CD4-positive, alpha-beta memory T cell (primary cell): ENCODE data around the gene LCE3A. TPM values are rescaled to one million over a fixed set of nuclear protein-coding genes. Genes with fewer than 3 reads are reported as not detected.
A peak's percentile ranks its signal among the peaks of the same experiment; 100 is the strongest.

Source experiments
- CTCF ChIA-PET: fragments of 350-600 bp; sonication (Branson Sonifier 250); formaldehyde crosslinking; loops from one replicate; lab custom pipeline; 2021; ENCODE audit warnings: inconsistent platforms; ENCODE audit not compliant: partially characterized antibody; lab: Charles Lee
- POLR2A ChIA-PET: fragments of 350-600 bp; sonication (Branson Sonifier 250); formaldehyde crosslinking; loops from one replicate; lab custom pipeline; 2021; ENCODE audit not compliant: partially characterized antibody; lab: Charles Lee
- DNase-seq, 5 donors: peaks; one replicate each; pipeline versions ENCODE4 v3.0.0 to v3.0.0-alpha.2; 2020 to 2022; ENCODE audit warnings: mixed read lengths in 1 of 5
- H3K27ac ChIP-seq: one replicate; pipeline ENCODE4 v1.7.0; 2013; ENCODE audit warnings: low read depth, low read length
- H3K27me3 ChIP-seq: 2 replicates; pipeline ENCODE4 v1.7.0; 2013; ENCODE audit warnings: mild to moderate bottlenecking, low read length, moderate library complexity; ENCODE audit not compliant: insufficient read depth
- H3K36me3 ChIP-seq: 2 replicates; pipeline ENCODE4 v1.7.0; 2013; ENCODE audit warnings: mild to moderate bottlenecking, low read length, moderate library complexity; ENCODE audit not compliant: insufficient read depth
- H3K4me1 ChIP-seq: 2 replicates; pipeline ENCODE4 v1.7.0; 2013; ENCODE audit warnings: mild to moderate bottlenecking, low read length, moderate library complexity; ENCODE audit not compliant: insufficient read depth
- H3K4me3 ChIP-seq, 2 donors: one replicate each; pipeline ENCODE4 v1.7.0; 2013; ENCODE audit warnings: low read length in 2 of 2, mild to moderate bottlenecking in 1 of 2
- H3K9me3 ChIP-seq, 2 donors: one replicate each; pipeline ENCODE4 v1.7.0; 2013; ENCODE audit warnings: low read length in 2 of 2, control low read depth in 1 of 2; ENCODE audit not compliant: control insufficient read depth in 1 of 2
- H3K27ac Mint-ChIP-seq, 7 donors: one replicate each; pipeline ENCODE4 v1.8.0; 2020 to 2021; ENCODE audit warnings: mixed read lengths in 7 of 7, mild to moderate bottlenecking in 6 of 7, inconsistent platforms in 3 of 7, moderate library complexity in 3 of 7
- H3K27me3 Mint-ChIP-seq, 2 donors: one replicate each; pipeline ENCODE4 v1.8.0; 2020 to 2021; ENCODE audit warnings: mixed read lengths in 2 of 2
- H3K36me3 Mint-ChIP-seq, 2 donors: one replicate each; pipeline ENCODE4 v1.8.0; 2020 to 2021; ENCODE audit warnings: mixed read lengths in 2 of 2, inconsistent platforms in 1 of 2, mild to moderate bottlenecking in 1 of 2
- H3K4me1 Mint-ChIP-seq, 4 donors: one replicate each; pipeline ENCODE4 v1.8.0; 2020 to 2021; ENCODE audit warnings: mixed read lengths in 4 of 4, mild to moderate bottlenecking in 1 of 4
- H3K4me3 Mint-ChIP-seq, 8 donors: one replicate each; pipeline ENCODE4 v1.8.0; 2020 to 2021; ENCODE audit warnings: mixed read lengths in 8 of 8, mild to moderate bottlenecking in 7 of 8, moderate library complexity in 6 of 8, inconsistent platforms in 3 of 8
- H3K9me3 Mint-ChIP-seq, 8 donors: one replicate each; pipeline ENCODE4 v1.8.0; 2020 to 2021; ENCODE audit warnings: mixed read lengths in 8 of 8, mild to moderate bottlenecking in 5 of 8, inconsistent platforms in 3 of 8, moderate library complexity in 1 of 8
- intact Hi-C: fragments of 100-400 bp; cut with micrococcal nuclease; formaldehyde crosslinking; loops from one replicate; pipeline ENCODE4 v1.15.1; 2023
- polyA plus RNA-seq, 2 donors: library from polyadenylated mRNA; unstranded; fragments of 300-500 nt; fragmentation: Illumina TruSeq; gene quantifications; one replicate each; pipeline ENCODE4 v1.2.3, GENCODE V29; 2021
- total RNA-seq, 2 experiments: library from RNA; stranded (reverse); gene quantifications; one replicate each; pipeline ENCODE4 v1.2.3, GENCODE V29; 2021

Gene LCE3A
- total and polyA plus RNA-seq, 4 experiments from 2014 or later = not detected

GRCh38 chr1:152623203-152623844 is 421 bp upstream of the LCE3A start:
- no peaks in the 10 kb centered on the region for H3K27me3 ChIP-seq
- H3K9me3 Mint-ChIP-seq = peaks cover 0 to 23% (median 13%) of the 10 kb centered on the region in 8 donors
- peaks cover 0 to 4% (median 0%) of the 10 kb centered on the region in 4 donors for H3K4me1 Mint-ChIP-seq
- no peak overlapping the region for H3K27ac Mint-ChIP-seq
- H3K4me3 ChIP-seq = no peak overlapping the region
- no peak overlapping the region for H3K27ac ChIP-seq
- peaks cover 23 to 30% of the 10 kb centered on the region in 2 donors for H3K27me3 Mint-ChIP-seq
- intact Hi-C loops = no loop called here
- peaks cover 0 to 13% of the 10 kb centered on the region in 2 donors for H3K9me3 ChIP-seq
- CTCF ChIA-PET = no interaction called here
- no peak for DNase-seq
- no peaks in the 10 kb centered on the region for H3K36me3 ChIP-seq
- no peak overlapping the region for H3K4me3 Mint-ChIP-seq
- H3K4me1 ChIP-seq = no peaks in the 10 kb centered on the region
- POLR2A ChIA-PET = no interaction called here
- peaks cover 0 to 8% of the 10 kb centered on the region in 2 donors for H3K36me3 Mint-ChIP-seq

- peaks cover 0 to 5% of the 10 kb centered on the region in 2 donors for H3K36me3 Mint-ChIP-seq
- peaks cover 0 to 14% of the 10 kb centered on the region in 2 donors for H3K9me3 ChIP-seq
- peaks cover 0 to 4% (median 0%) of the 10 kb centered on the region in 4 donors for H3K4me1 Mint-ChIP-seq
- intact Hi-C loops = no loop called here
- peak overlapping the region in 1 of 7 donors; percentile 0 for H3K27ac Mint-ChIP-seq
- H3K27ac ChIP-seq = no peak overlapping the region
- no peaks in the 10 kb centered on the region for H3K4me1 ChIP-seq
- CTCF ChIA-PET = no interaction called here
- no peak for DNase-seq
- no peak overlapping the region for H3K4me3 ChIP-seq
- POLR2A ChIA-PET = no interaction called here
- H3K9me3 Mint-ChIP-seq = peaks cover 0 to 30% (median 16%) of the 10 kb centered on the region in 8 donors
- H3K4me3 Mint-ChIP-seq = no peak overlapping the region
- peaks cover 18 to 23% of the 10 kb centered on the region in 2 donors for H3K27me3 Mint-ChIP-seq
- H3K27me3 ChIP-seq = no peaks in the 10 kb centered on the region
- no peaks in the 10 kb centered on the region for H3K36me3 ChIP-seq
These were observed 910 bp downstream of the LCE3A start for GRCh38 chr1:152621993-152622392.

GRCh38 chr1:152613511-152613910 is 9.4 kb downstream of the LCE3A start, which contains the start of gene LCE3B:
Gene LCE3B (plus strand): TSS chr1:152613811. CDS start chr1:152613811, 0 bp downstream.
- no peaks in the 10 kb centered on the region for H3K36me3 ChIP-seq
- no peak within 1 kb of the TSS for H3K4me3 ChIP-seq
- no peak for DNase-seq
- Mint-ChIP-seq H3K4me1 (no peaks in the 10 kb centered on the region), H3K27me3 (peaks cover 0 to 9% of the 10 kb centered on the region in 2 donors), H3K27ac (no peak within 1 kb of the TSS), H3K9me3 (peaks cover 0 to 9% (median 4%) of the 10 kb centered on the region in 8 donors), H3K36me3 (peaks cover 0 to 1% of the 10 kb centered on the region in 2 donors), H3K4me3 (no peak within 1 kb of the TSS)
- intact Hi-C loops = no loop called here
- H3K27me3 ChIP-seq = no peaks in the 10 kb centered on the region
- POLR2A ChIA-PET = no interaction called here
- peaks cover 0 to 2% of the 10 kb centered on the region in 2 donors for H3K9me3 ChIP-seq
- no peaks in the 10 kb centered on the region for H3K4me1 ChIP-seq
- CTCF ChIA-PET = no interaction called here
- H3K27ac ChIP-seq = no peak within 1 kb of the TSS

- H3K9me3 Mint-ChIP-seq = peaks cover 0 to 14% (median 0%) of the 10 kb centered on the region in 8 donors
- H3K4me3 Mint-ChIP-seq = no peak within 1 kb of the TSS
- Histone ChIP-seq H3K9me3 (no peaks in the 10 kb centered on the region), H3K36me3 (no peaks in the 10 kb centered on the region), H3K4me3 (no peak within 1 kb of the TSS), H3K27ac (no peak within 1 kb of the TSS), H3K4me1 (no peaks in the 10 kb centered on the region), H3K27me3 (no peaks in the 10 kb centered on the region)
- no peak for DNase-seq
- no peak within 1 kb of the TSS for H3K27ac Mint-ChIP-seq
- intact Hi-C loops = no loop called here
- ChIA-PET POLR2A (no interaction called here), CTCF (no interaction called here)
- no peaks in the 10 kb centered on the region for H3K36me3 Mint-ChIP-seq
- peaks cover 0 to 1% of the 10 kb centered on the region in 2 donors for H3K27me3 Mint-ChIP-seq
- no peaks in the 10 kb centered on the region for H3K4me1 Mint-ChIP-seq
These were observed 23.0 kb downstream of the LCE3A start, which contains the start of gene LCE3C for GRCh38 chr1:152599934-152600333. Gene LCE3C (plus strand): TSS chr1:152600234. CDS start chr1:152600732, 498 bp downstream.

GRCh38 chr1:152596986-152597385 is 25.9 kb downstream of the LCE3A start:
- DNase-seq = no peak
- Mint-ChIP-seq H3K27me3 (no peaks in the 10 kb centered on the region), H3K4me1 (no peaks in the 10 kb centered on the region), H3K27ac (no peak overlapping the region), H3K36me3 (no peaks in the 10 kb centered on the region), H3K4me3 (no peak overlapping the region), H3K9me3 (peaks cover 0 to 16% (median 0%) of the 10 kb centered on the region in 8 donors)
- Histone ChIP-seq H3K4me3 (no peak overlapping the region), H3K4me1 (no peaks in the 10 kb centered on the region), H3K27ac (no peak overlapping the region), H3K36me3 (no peaks in the 10 kb centered on the region), H3K9me3 (no peaks in the 10 kb centered on the region), H3K27me3 (no peaks in the 10 kb centered on the region)
- POLR2A ChIA-PET = no interaction called here
- CTCF ChIA-PET = no interaction called here
- intact Hi-C loops = no loop called here

GRCh38 chr1:152585586-152585985 is 37.3 kb downstream of the LCE3A start:
- Histone ChIP-seq H3K27me3 (no peaks in the 10 kb centered on the region), H3K4me1 (no peaks in the 10 kb centered on the region), H3K4me3 (no peak overlapping the region), H3K27ac (no peak overlapping the region), H3K9me3 (no peaks in the 10 kb centered on the region), H3K36me3 (no peaks in the 10 kb centered on the region)
- POLR2A ChIA-PET = no interaction called here
- H3K36me3 Mint-ChIP-seq = no peaks in the 10 kb centered on the region
- intact Hi-C loops = no loop called here
- H3K27ac Mint-ChIP-seq = no peak overlapping the region
- no peaks in the 10 kb centered on the region for H3K4me1 Mint-ChIP-seq
- H3K4me3 Mint-ChIP-seq = no peak overlapping the region
- CTCF ChIA-PET = no interaction called here
- no peak for DNase-seq
- peaks cover 0 to 7% (median 0%) of the 10 kb centered on the region in 8 donors for H3K9me3 Mint-ChIP-seq
- peaks cover 0 to 2% of the 10 kb centered on the region in 2 donors for H3K27me3 Mint-ChIP-seq

GRCh38 chr1:152582647-152583046 is 40.3 kb downstream of the LCE3A start:
- DNase-seq = no peak
- H3K27me3 Mint-ChIP-seq = peaks cover 5 to 12% of the 10 kb centered on the region in 2 donors
- peaks cover 0 to 7% (median 0%) of the 10 kb centered on the region in 8 donors for H3K9me3 Mint-ChIP-seq
- H3K9me3 ChIP-seq = no peaks in the 10 kb centered on the region
- H3K4me1 Mint-ChIP-seq = peaks cover 0 to 3% (median 0%) of the 10 kb centered on the region in 4 donors
- ChIA-PET POLR2A (no interaction called here), CTCF (no interaction called here)
- no peak overlapping the region for H3K4me3 Mint-ChIP-seq
- no peak overlapping the region for H3K27ac ChIP-seq
- H3K36me3 ChIP-seq = no peaks in the 10 kb centered on the region
- no peaks in the 10 kb centered on the region for H3K27me3 ChIP-seq
- H3K27ac Mint-ChIP-seq = no peak overlapping the region
- H3K4me3 ChIP-seq = no peak overlapping the region
- H3K36me3 Mint-ChIP-seq = no peaks in the 10 kb centered on the region
- intact Hi-C loops = no loop called here
- no peaks in the 10 kb centered on the region for H3K4me1 ChIP-seq
